ENCODE data around the gene VEZT. TPM values are rescaled to one million over a fixed set of nuclear protein-coding genes. Genes with fewer than 3 reads are reported as not detected.
"Not testable (repeated sequence)": the region's sequence is repeated elsewhere in the genome, so short reads cannot be mapped to it uniquely, and the experiment has no call there.

VEZT gene
- total RNA-seq, 4 donors from 2014 or later = 101 to 186 (median 160) TPM

DNA sequence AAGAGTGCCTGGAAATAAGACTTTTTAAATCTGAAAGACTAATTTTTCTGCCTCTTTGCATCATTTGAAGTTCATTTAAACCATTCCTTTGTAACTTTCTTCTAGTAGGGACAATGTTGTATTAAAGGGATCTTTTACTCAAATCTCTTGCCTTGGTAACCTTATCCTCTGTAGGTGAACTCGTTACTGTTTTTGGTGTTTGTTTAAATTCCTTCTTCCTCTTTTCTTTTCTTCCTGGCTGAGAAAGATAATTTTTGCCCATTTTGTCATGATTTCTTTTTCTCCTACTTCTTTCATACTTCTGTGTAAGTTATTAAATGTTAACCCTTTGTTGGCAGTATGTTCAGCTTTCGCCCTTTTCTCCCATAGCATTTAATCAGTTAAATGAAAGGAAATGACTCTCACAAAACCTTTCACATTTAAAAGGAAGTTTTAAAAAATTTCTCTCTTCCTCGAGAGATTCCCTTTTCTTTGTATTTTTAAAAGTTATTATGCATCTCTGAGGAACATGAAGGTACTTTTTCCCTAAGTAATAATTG lies 10.3 kb downstream of the VEZT start:
- TF ChIP-seq, protein P1, sequence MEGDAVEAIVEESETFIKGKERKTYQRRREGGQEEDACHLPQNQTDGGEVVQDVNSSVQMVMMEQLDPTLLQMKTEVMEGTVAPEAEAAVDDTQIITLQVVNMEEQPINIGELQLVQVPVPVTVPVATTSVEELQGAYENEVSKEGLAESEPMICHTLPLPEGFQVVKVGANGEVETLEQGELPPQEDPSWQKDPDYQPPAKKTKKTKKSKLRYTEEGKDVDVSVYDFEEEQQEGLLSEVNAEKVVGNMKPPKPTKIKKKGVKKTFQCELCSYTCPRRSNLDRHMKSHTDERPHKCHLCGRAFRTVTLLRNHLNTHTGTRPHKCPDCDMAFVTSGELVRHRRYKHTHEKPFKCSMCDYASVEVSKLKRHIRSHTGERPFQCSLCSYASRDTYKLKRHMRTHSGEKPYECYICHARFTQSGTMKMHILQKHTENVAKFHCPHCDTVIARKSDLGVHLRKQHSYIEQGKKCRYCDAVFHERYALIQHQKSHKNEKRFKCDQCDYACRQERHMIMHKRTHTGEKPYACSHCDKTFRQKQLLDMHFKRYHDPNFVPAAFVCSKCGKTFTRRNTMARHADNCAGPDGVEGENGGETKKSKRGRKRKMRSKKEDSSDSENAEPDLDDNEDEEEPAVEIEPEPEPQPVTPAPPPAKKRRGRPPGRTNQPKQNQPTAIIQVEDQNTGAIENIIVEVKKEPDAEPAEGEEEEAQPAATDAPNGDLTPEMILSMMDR (IDR thresholded peaks at IDR 0.05) = no peak
- no peak for TF ChIP-seq POLR2A (IDR thresholded peaks at IDR 0.05)
- intact Hi-C loops (cut with DNase I) = no loop called here
- WGBS, 2 donors = 62 to 64% methylated on average over 3 of the region's 3 CpGs

GRCh38 chr12:95228617-95229016 lies 11.0 kb downstream of the VEZT start:
- peaks cover 56 to 78% of the 10 kb centered on the region in 2 donors for H3K4me1 ChIP-seq
- intact Hi-C loops (cut with DNase I) = no loop called here

More for the DNA sequence above, 10.3 kb downstream of the VEZT start:
- no peaks in the 10 kb centered on the region for H3K9me3 ChIP-seq
- H3K4me1 ChIP-seq = peaks cover 63 to 85% of the 10 kb centered on the region in 2 donors
- H3K27ac ChIP-seq = peak overlapping the region; percentile 37 to 100 (median 86)
- H3K36me3 ChIP-seq = no peaks in the 10 kb centered on the region
- DNase-seq = no peak
- no peaks in the 10 kb centered on the region for H3K27me3 ChIP-seq
- no peak overlapping the region for H3K4me3 ChIP-seq (replicated peaks in 1 of 3)

DNA sequence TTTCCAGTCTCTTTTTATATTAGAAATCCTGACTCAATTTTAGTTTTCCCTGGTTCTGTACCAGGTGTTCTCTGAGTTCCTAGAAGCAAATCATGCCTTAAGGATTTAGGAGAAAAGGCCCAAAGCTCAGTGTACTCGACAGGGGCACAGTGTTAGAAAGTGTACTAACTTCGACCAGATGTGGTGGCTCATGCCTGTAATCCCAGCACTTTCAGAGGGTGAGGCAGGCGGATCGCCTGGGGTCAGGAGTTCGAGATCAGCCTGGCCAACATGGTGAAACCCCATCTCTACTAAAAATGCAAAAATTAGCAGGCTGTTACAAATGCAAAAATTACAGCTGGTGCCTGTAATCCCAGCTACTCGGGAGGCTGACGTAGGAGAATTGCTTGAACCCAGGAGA lies 12.0 kb downstream of the VEZT start:
- no peak for TF ChIP-seq POLR2A (IDR thresholded peaks at IDR 0.05)
- TF ChIP-seq, protein P1 (IDR thresholded peaks at IDR 0.05) = no peak
- Histone ChIP-seq H3K9me3 (no peaks in the 10 kb centered on the region), H3K27ac (peak overlapping the region; percentile 37 to 100 (median 86)), H3K4me3 (replicated peaks in 1 of 3) (no peak overlapping the region), H3K27me3 (no peaks in the 10 kb centered on the region), H3K4me1 (peaks cover 53 to 67% of the 10 kb centered on the region in 2 donors), H3K36me3 (no peaks in the 10 kb centered on the region)
- intact Hi-C loops (cut with DNase I) = no loop called here
- DNase-seq = no peak
- 89 to 92% methylated on average over 7 of the region's 7 CpGs for WGBS, 2 donors

More at GRCh38 chr12:95228617-95229016, 11.0 kb downstream of the VEZT start:
- peak overlapping the region; percentile 37 to 100 (median 86) for H3K27ac ChIP-seq
- H3K9me3 ChIP-seq = no peaks in the 10 kb centered on the region
- no peak overlapping the region for H3K4me3 ChIP-seq (replicated peaks in 1 of 3)
- TF ChIP-seq, protein P1 (IDR thresholded peaks at IDR 0.05) = no peak
- no peaks in the 10 kb centered on the region for H3K36me3 ChIP-seq
- DNase-seq = no peak
- H3K27me3 ChIP-seq = no peaks in the 10 kb centered on the region
- WGBS, 2 donors = 79 to 90% methylated on average over 2 of the region's 2 CpGs

DNA sequence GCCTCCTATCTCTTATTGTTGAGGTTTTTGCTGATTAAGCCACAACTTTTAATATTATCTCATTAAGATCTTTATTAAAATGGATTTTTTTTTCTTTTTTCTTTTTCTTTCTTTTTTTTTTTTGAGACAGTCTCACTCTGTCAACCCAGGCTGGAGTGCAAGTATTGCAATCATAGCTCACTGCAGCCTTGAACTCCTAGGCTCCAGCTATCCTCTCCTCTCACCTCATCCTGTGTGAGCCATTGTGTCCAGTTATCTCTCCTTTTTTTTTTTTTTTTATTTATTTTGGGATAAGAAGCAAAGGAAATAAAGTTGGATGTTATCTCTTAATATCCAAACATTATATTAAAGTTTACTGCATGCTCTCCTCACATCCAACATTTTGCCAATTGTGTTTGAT lies 12.7 kb downstream of the VEZT start:
- DNase-seq = no peak
- Histone ChIP-seq H3K27me3 (no peaks in the 10 kb centered on the region), H3K36me3 (no peaks in the 10 kb centered on the region), H3K4me1 (peaks cover 46 to 61% of the 10 kb centered on the region in 2 donors), H3K27ac (peak overlapping the region; percentile 5 to 100 (median 86)), H3K9me3 (no peaks in the 10 kb centered on the region), H3K4me3 (replicated peaks in 1 of 3) (no peak overlapping the region)
- TF ChIP-seq POLR2A (IDR thresholded peaks at IDR 0.05) = no peak
- intact Hi-C loops (cut with DNase I) = no loop called here

DNA sequence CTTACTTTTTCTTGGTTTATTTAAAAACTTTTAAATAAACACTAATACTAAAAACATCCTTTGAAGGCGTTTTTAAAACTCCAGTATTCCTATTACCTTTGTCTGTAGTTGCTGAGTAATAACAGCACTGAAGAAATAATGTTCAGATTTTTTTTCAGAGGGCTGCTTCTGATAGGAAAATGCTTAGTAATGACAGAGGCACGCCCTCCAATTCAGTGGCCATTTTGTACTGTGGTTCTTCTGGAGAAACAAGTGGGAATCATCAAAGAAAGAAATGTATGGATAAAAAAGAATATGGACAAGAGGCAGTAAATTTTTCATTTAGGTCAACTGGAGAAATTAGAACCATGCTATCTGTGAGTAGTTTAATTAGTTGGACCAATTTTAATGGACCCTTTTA lies 13.6 kb downstream of the VEZT start:
- Histone ChIP-seq H3K36me3 (no peaks in the 10 kb centered on the region), H3K27ac (peak overlapping the region; percentile 42 to 100 (median 63)), H3K27me3 (no peaks in the 10 kb centered on the region), H3K9me3 (no peaks in the 10 kb centered on the region), H3K4me3 (replicated peaks in 1 of 3) (no peak overlapping the region), H3K4me1 (peaks cover 45 to 53% of the 10 kb centered on the region in 2 donors)
- TF ChIP-seq, protein P1 (IDR thresholded peaks at IDR 0.05) = no peak
- no peak for TF ChIP-seq POLR2A (IDR thresholded peaks at IDR 0.05)
- 70% methylated on average over 2 of the region's 2 CpGs for WGBS, 2 donors
- no peak for DNase-seq
- intact Hi-C loops (cut with DNase I) = no loop called here

DNA sequence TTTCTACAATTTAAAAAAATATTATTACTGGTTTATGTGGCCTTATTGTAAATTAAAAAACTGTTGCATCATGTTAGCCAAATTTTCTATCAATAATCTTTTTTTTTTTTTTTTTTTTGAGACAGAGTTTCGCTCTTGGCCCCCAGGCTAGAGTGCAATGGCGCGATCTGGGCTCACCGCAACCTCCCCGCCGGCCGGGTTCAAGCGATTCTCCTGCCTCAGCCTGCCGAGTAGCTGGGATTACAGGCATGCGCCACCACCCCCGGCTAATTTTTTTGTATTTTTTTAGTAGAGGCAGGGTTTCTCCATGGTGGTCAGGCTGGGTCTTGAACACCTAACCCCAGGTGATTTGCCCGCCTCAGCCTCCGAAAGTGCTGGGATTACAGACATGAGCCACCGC lies 16.6 kb downstream of the VEZT start:
- Histone ChIP-seq H3K4me1 (peaks cover 41 to 44% of the 10 kb centered on the region in 2 donors), H3K27ac (peak overlapping the region; percentile 21 to 50 (median 30))
- WGBS, 2 donors = 97% methylated on average over 14 of the region's 14 CpGs
- H3K4me3 ChIP-seq (replicated peaks in 1 of 3); DNase-seq; intact Hi-C loops (cut with DNase I); H3K36me3 ChIP-seq; H3K9me3 ChIP-seq; H3K27me3 ChIP-seq: not testable (repeated sequence)

DNA sequence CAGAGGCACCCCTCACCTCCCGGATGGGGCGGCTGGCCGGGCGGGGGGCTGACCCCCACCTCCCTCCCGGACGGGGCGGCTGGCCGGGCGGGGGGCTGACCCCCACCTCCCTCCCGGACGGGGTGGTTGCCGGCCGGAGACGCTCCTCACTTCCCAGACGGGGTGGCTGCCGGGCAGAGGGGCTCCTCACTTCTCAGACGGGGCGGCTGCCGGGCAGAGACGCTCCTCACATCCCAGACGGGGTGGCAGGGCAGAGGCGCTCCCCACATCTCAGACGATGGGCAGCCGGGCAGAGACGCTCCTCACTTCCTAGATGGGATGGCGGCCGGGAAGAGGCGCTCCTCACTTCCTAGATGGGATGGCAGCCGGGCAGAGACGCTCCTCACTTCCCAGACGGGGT lies 18.0 kb downstream of the VEZT start:
- H3K27ac ChIP-seq = peak overlapping the region in 1 of 3 donors; percentile 39
- H3K4me1 ChIP-seq = peaks cover 35 to 36% of the 10 kb centered on the region in 2 donors
- DNase-seq; H3K4me3 ChIP-seq (replicated peaks in 1 of 3); H3K27me3 ChIP-seq; H3K9me3 ChIP-seq; intact Hi-C loops (cut with DNase I); H3K36me3 ChIP-seq: not testable (repeated sequence)
- 100% methylated on average over 1 of the region's 31 CpGs; no CpG with 5 or more reads in 1 of the 2 donors for WGBS, 2 donors

All from thyroid gland (tissue), 4 donors.